ENCODE measurements around the gene VIL1. TPM values are rescaled to one million over a fixed set of nuclear protein-coding genes. Genes with fewer than 3 reads are reported as not detected.
A peak's percentile ranks its signal among the peaks of the same experiment; 100 is the strongest.

VIL1 gene
- total RNA-seq, 1 experiment from 2014 or later: not detected

- BruUV-seq (replicated peaks): no TSS peak
- no peak for TF ChIP-seq EZH2 (IDR thresholded peaks at IDR 0.05; ENCODE audit: borderline replicate concordance, low read depth, low read length, poor library complexity, severe bottlenecking)
- TF ChIP-seq CTCF (conservative IDR thresholded peaks at IDR 0.05; ENCODE audit: low read depth, low read length): no peak
- H3K4me3 ChIP-seq (ENCODE audit: low read depth, low read length, poor library complexity, severe bottlenecking): no peak overlapping the region
- peaks cover 6% of the 10 kb centered on the region for H3K4me1 ChIP-seq (ENCODE audit: insufficient read depth, low read length, poor library complexity, severe bottlenecking)
- no peaks in the 10 kb centered on the region for H3K27me3 ChIP-seq (replicated peaks; ENCODE audit: insufficient read depth, low read depth, low read length, poor library complexity)
- CTCF ChIA-PET: no interaction called here
- no peaks in the 10 kb centered on the region for H3K36me3 ChIP-seq (ENCODE audit: insufficient read depth, low read length, poor library complexity, severe bottlenecking)
- no peak overlapping the region for H3K27ac ChIP-seq (ENCODE audit: low read depth, low read length, poor library complexity, severe bottlenecking)
- intact Hi-C loops (cut with micrococcal nuclease; ENCODE audit: unreplicated experiment): no loop called here
- H3K9me3 ChIP-seq (ENCODE audit: low read depth, low read length, poor library complexity, severe bottlenecking): no peaks in the 10 kb centered on the region
- no peak for DNase-seq (ENCODE audit: low spot score)
- POLR2A ChIA-PET (ENCODE audit: low non-redundant PET): interaction anchor here (0.5 kb wide), 1 partner anchor 276 kb away, joined by 8 read pairs; the partner anchor contains the start of genes BCS1L and ZNF142
These were observed 34.9 kb upstream of the VIL1 start for GRCh38 chr2:218383892-218384519.

- no peak for DNase-seq (ENCODE audit: low spot score)
- POLR2A ChIA-PET (ENCODE audit: low non-redundant PET): no interaction called here
- BruUV-seq (replicated peaks): no TSS peak
- H3K36me3 ChIP-seq (ENCODE audit: insufficient read depth, low read length, poor library complexity, severe bottlenecking): no peaks in the 10 kb centered on the region
- no peak overlapping the region for H3K4me3 ChIP-seq (ENCODE audit: low read depth, low read length, poor library complexity, severe bottlenecking)
- intact Hi-C loops (cut with micrococcal nuclease; ENCODE audit: unreplicated experiment): loop anchor here (5.0 kb wide), 1 partner anchor 198 kb away; no protein-coding TSS in a partner anchor
- CTCF ChIA-PET: interaction anchor here (1.7 kb wide), 1 partner anchor 11 kb away, joined by 6 read pairs; no protein-coding TSS in a partner anchor
- H3K27ac ChIP-seq (ENCODE audit: low read depth, low read length, poor library complexity, severe bottlenecking): no peak overlapping the region
- H3K9me3 ChIP-seq (ENCODE audit: low read depth, low read length, poor library complexity, severe bottlenecking): no peaks in the 10 kb centered on the region
- peaks cover 6% of the 10 kb centered on the region for H3K4me1 ChIP-seq (ENCODE audit: insufficient read depth, low read length, poor library complexity, severe bottlenecking)
- H3K27me3 ChIP-seq (replicated peaks; ENCODE audit: insufficient read depth, low read depth, low read length, poor library complexity): no peaks in the 10 kb centered on the region
- no peak for TF ChIP-seq EZH2 (IDR thresholded peaks at IDR 0.05; ENCODE audit: borderline replicate concordance, low read depth, low read length, poor library complexity, severe bottlenecking)
- TF ChIP-seq CTCF (conservative IDR thresholded peaks at IDR 0.05; ENCODE audit: low read depth, low read length): no peak
These were observed 33.9 kb upstream of the VIL1 start for GRCh38 chr2:218384975-218385374.

- TF ChIP-seq EZH2 (IDR thresholded peaks at IDR 0.05; ENCODE audit: borderline replicate concordance, low read depth, low read length, poor library complexity, severe bottlenecking): no peak
- TF ChIP-seq CTCF (conservative IDR thresholded peaks at IDR 0.05; ENCODE audit: low read depth, low read length): no peak
- no peak for DNase-seq (ENCODE audit: low spot score)
- BruUV-seq (replicated peaks): no TSS peak
- H3K9me3 ChIP-seq (ENCODE audit: low read depth, low read length, poor library complexity, severe bottlenecking): no peaks in the 10 kb centered on the region
- H3K36me3 ChIP-seq (ENCODE audit: insufficient read depth, low read length, poor library complexity, severe bottlenecking): no peaks in the 10 kb centered on the region
- intact Hi-C loops (cut with micrococcal nuclease; ENCODE audit: unreplicated experiment): loop anchor here (5.0 kb wide), 1 partner anchor 199 kb away; no protein-coding TSS in a partner anchor
- POLR2A ChIA-PET (ENCODE audit: low non-redundant PET): no interaction called here
- H3K27me3 ChIP-seq (replicated peaks; ENCODE audit: insufficient read depth, low read depth, low read length, poor library complexity): no peaks in the 10 kb centered on the region
- CTCF ChIA-PET: interaction anchor here (0.6 to 1.7 kb wide), 2 partner anchors 9 to 29 kb away, joined by 5 to 6 read pairs; no protein-coding TSS in a partner anchor
- H3K27ac ChIP-seq (ENCODE audit: low read depth, low read length, poor library complexity, severe bottlenecking): no peak overlapping the region
- H3K4me1 ChIP-seq (ENCODE audit: insufficient read depth, low read length, poor library complexity, severe bottlenecking): peaks cover 6% of the 10 kb centered on the region
- peak overlapping the region; percentile 36 for H3K4me3 ChIP-seq (ENCODE audit: low read depth, low read length, poor library complexity, severe bottlenecking)
These were observed 32.2 kb upstream of the VIL1 start for GRCh38 chr2:218386505-218387368.
